ENCODE measurements around the gene RAB42. TPM values are rescaled to one million over a fixed set of nuclear protein-coding genes. Genes with fewer than 3 reads are reported as not detected.

The RAB42 gene
- total RNA-seq, 1 donor from 2014 or later: 1.5 TPM

- Mint-ChIP-seq H3K36me3 (ENCODE audit: low read depth) (no peaks in the 10 kb centered on the region), H3K27me3 (ENCODE audit: low read depth) (no peaks in the 10 kb centered on the region), H3K4me3 (peak overlapping the region; percentile 97), H3K4me1 (peaks cover 39% of the 10 kb centered on the region), H3K9me3 (no peaks in the 10 kb centered on the region), H3K27ac (ENCODE audit: unreplicated experiment) (peak overlapping the region; percentile 97)
- no peak for TF ChIP-seq CTCF (conservative IDR thresholded peaks at IDR 0.05)
- peak; percentile 6 for DNase-seq (ENCODE audit: low read depth, low spot score)
Observed at GRCh38 chr1:28642056-28642846, 50.2 kb downstream of the RAB42 start.

- no peak for TF ChIP-seq CTCF (conservative IDR thresholded peaks at IDR 0.05)
- H3K4me1 Mint-ChIP-seq: peaks cover 42% of the 10 kb centered on the region
- peak; percentile 80 for DNase-seq (ENCODE audit: low read depth, low spot score)
- H3K4me3 Mint-ChIP-seq: peak within 1 kb of the TSS; percentile 97
- no peaks in the 10 kb centered on the region for H3K9me3 Mint-ChIP-seq
- H3K27me3 Mint-ChIP-seq (ENCODE audit: low read depth): peaks cover 2% of the 10 kb centered on the region
- peak within 1 kb of the TSS; percentile 99 for H3K27ac Mint-ChIP-seq (ENCODE audit: unreplicated experiment)
- no peaks in the 10 kb centered on the region for H3K36me3 Mint-ChIP-seq (ENCODE audit: low read depth)
Observed at GRCh38 chr1:28642847-28643635, 51.0 kb downstream of the RAB42 start, which contains the start of gene TAF12. TSS of gene TAF12 (minus strand) at chr1:28643067. CDS start at chr1:28622081, 20,986 bp downstream.

GRCh38 chr1:28644494-28644893 lies 52.4 kb downstream of the RAB42 start:
- H3K9me3 Mint-ChIP-seq: no peaks in the 10 kb centered on the region
- H3K36me3 Mint-ChIP-seq (ENCODE audit: low read depth): no peaks in the 10 kb centered on the region
- DNase-seq (ENCODE audit: low read depth, low spot score): no peak
- TF ChIP-seq CTCF (conservative IDR thresholded peaks at IDR 0.05): no peak
- peak overlapping the region; percentile 97 for H3K4me3 Mint-ChIP-seq
- peaks cover 12% of the 10 kb centered on the region for H3K27me3 Mint-ChIP-seq (ENCODE audit: low read depth)
- H3K27ac Mint-ChIP-seq (ENCODE audit: unreplicated experiment): no peak overlapping the region
- H3K4me1 Mint-ChIP-seq: peaks cover 54% of the 10 kb centered on the region

Other genes with a start within 250 kb of the RAB42 start
- gene PHACTR4, start 222.5 kb upstream of the RAB42 start, total RNA-seq: 79.1 and 80.8 TPM in 2 replicates
- 94.8 and 95.9 TPM in 2 replicates for gene RCC1, start 86.2 kb upstream of the RAB42 start, total RNA-seq
- 36.1 and 39.2 TPM in 2 replicates for gene TRNAU1AP, start 39.2 kb upstream of the RAB42 start, total RNA-seq
- 25.2 and 27.7 TPM in 2 replicates for gene TAF12, start 50.8 kb downstream of the RAB42 start, total RNA-seq
- not detected in 2 replicates for gene RNU11, start 56.3 kb downstream of the RAB42 start, total RNA-seq
- 22.8 and 22.9 TPM in 2 replicates for gene GMEB1, start 76.5 kb downstream of the RAB42 start, total RNA-seq
- gene YTHDF2, start 144.7 kb downstream of the RAB42 start, total RNA-seq: 139 and 150 TPM in 2 replicates
- gene OPRD1, start 219.9 kb downstream of the RAB42 start, total RNA-seq: 2.8 and 3.9 TPM in 2 replicates

All from neural crest cell (in vitro differentiated cells).